K562 (cell line): Measurements from ENCODE around the gene ELMO1. TPM values are rescaled to one million over a fixed set of nuclear protein-coding genes. Genes with fewer than 3 reads are reported as not detected.

Experiments used
- ATAC-seq: fragments of 200-7000 bp; cut with Tn5 transposase; 3 replicates; pipeline ENCODE4 v1.9.1; 2020; ENCODE audit warnings: moderate library complexity
- BruUV-seq: library from RNA; stranded (reverse); fragments of 400-500 nt; replicated peaks from 2 replicates; lab custom pipeline; 2021; lab: Mats Ljungman, UMichigan
- CTCF ChIA-PET: fragments of 300-600 bp; formaldehyde crosslinking; extraction: SDS; loops from one replicate; lab custom pipeline; 2021; ENCODE audit warnings: low intra/inter-chr PET ratio; lab: Yijun Ruan, JAX
- POLR2A ChIA-PET: fragments of 300-600, 350-650 bp; sonication (Branson Sonifier 250); formaldehyde crosslinking; extraction: SDS; loops from one replicate; lab custom pipeline; 2021; ENCODE audit warnings: antibody characterized with exemption, inconsistent platforms; lab: Yijun Ruan, JAX
- DNase-seq, 4 experiments: peaks; one replicate each; pipeline versions ENCODE4 v3.0.0 to v3.0.0-alpha.2; 2011 to 2018; ENCODE audit warnings: low spot score in 3 of 4, mixed read lengths in 3 of 4; ENCODE audit errors: extremely low read depth in 1 of 4
- FAIRE-seq: peaks from 2 replicates; lab custom pipeline; 2011; peaks lifted over from hg19 to GRCh38; lab: Jason Lieb, UNC
- H2AFZ ChIP-seq: 2 replicates; pipeline ENCODE4 v1.6.0; 2011; ENCODE audit warnings: low read depth, low read length, control low read depth, inconsistent platforms
- H3K27ac ChIP-seq: fragments of 200-600 bp; 3 replicates; pipeline ENCODE4 v1.8.0; 2011; ENCODE audit warnings: low read depth, mild to moderate bottlenecking, control low read depth, inconsistent platforms, low read length, moderate library complexity, mixed read lengths; ENCODE audit errors: extremely low read depth
- H3K27me3 ChIP-seq, 2 experiments: fragments of 300-600 bp in 1 of 2; 2 replicates in 1 of 2; 3 replicates in 1 of 2; pipeline versions ENCODE4 v1.6.0 to v1.8.0; 2011; ENCODE audit warnings: inconsistent platforms in 2 of 2, low read length in 2 of 2, mild to moderate bottlenecking in 1 of 2, mixed read lengths in 1 of 2, moderate library complexity in 1 of 2; ENCODE audit not compliant: control insufficient read depth in 2 of 2, insufficient read depth in 2 of 2
- H3K36me3 ChIP-seq: fragments of 300-600 bp; 3 replicates; pipeline ENCODE4 v1.8.0; 2011; ENCODE audit warnings: mild to moderate bottlenecking, low read length, inconsistent platforms; ENCODE audit not compliant: control insufficient read depth, insufficient read depth
- H3K4me1 ChIP-seq, 2 experiments: fragments of 200-600 bp in 1 of 2; replicated peaks in 1 of 2; 2 replicates in 1 of 2; 3 replicates in 1 of 2; pipeline versions ENCODE4 v1.5.1 to v1.8.0; 2011; ENCODE audit warnings: inconsistent platforms in 2 of 2, low read length in 2 of 2, mild to moderate bottlenecking in 1 of 2, mixed read lengths in 1 of 2, moderate library complexity in 1 of 2; ENCODE audit not compliant: control insufficient read depth in 2 of 2, insufficient read depth in 2 of 2
- H3K4me2 ChIP-seq: 2 replicates; pipeline ENCODE4 v1.6.1; 2011; ENCODE audit warnings: low read length, control low read depth, inconsistent platforms, mixed read lengths; ENCODE audit not compliant: insufficient read depth
- H3K4me3 ChIP-seq: fragments of 200-600 bp; sonication (generic), shearing (Covaris generic); 2 replicates; pipeline ENCODE4 v1.5.1; 2016; ENCODE audit warnings: control low read depth, inconsistent platforms
- H3K79me2 ChIP-seq: fragments of 200-600 bp; 3 replicates; pipeline ENCODE4 v1.8.0; 2011; ENCODE audit warnings: low read length, inconsistent platforms; ENCODE audit not compliant: control insufficient read depth, insufficient read depth
- H3K9ac ChIP-seq, 2 experiments: 2 replicates each; pipeline versions ENCODE4 v1.6.0 to v1.6.1; 2011; ENCODE audit warnings: low read depth in 2 of 2, low read length in 2 of 2, control low read depth in 1 of 2, inconsistent platforms in 1 of 2, mild to moderate bottlenecking in 1 of 2, mixed read lengths in 1 of 2; ENCODE audit not compliant: insufficient read depth in 1 of 2
- H3K9me1 ChIP-seq: one replicate; pipeline ENCODE4 v1.6.0; 2011; ENCODE audit warnings: inconsistent platforms, mild to moderate bottlenecking, low read length, moderate library complexity; ENCODE audit not compliant: control insufficient read depth, insufficient read depth
- H3K9me3 ChIP-seq: replicated peaks from 2 replicates; pipeline ENCODE4 v1.5.1; 2011; ENCODE audit warnings: low read depth, low read length, inconsistent platforms; ENCODE audit not compliant: control insufficient read depth, insufficient read depth
- H4K20me1 ChIP-seq: replicated peaks from 2 replicates; pipeline ENCODE4 v1.6.1; 2011; ENCODE audit warnings: low read length, inconsistent platforms, mixed read lengths; ENCODE audit not compliant: control insufficient read depth, insufficient read depth
- BRD9 ChIP-seq: fragments of 450-650 bp; IDR thresholded peaks from 2 replicates; pipeline ENCODE4 v1.6.1; 2018; ENCODE audit warnings: low read depth; ENCODE audit not compliant: partially characterized antibody
- ETS2 ChIP-seq: IDR thresholded peaks from 2 replicates; pipeline ENCODE4 v1.6.1; 2016; ENCODE audit warnings: borderline replicate concordance, missing genetic modification characterization, mild to moderate bottlenecking, moderate library complexity, missing compliant biosample characterization; ENCODE audit not compliant: poor library complexity, severe bottlenecking
- MTA1 ChIP-seq: fragments of 450-650 bp; IDR thresholded peaks from 2 replicates; pipeline ENCODE4 v1.6.1; 2017; ENCODE audit warnings: borderline replicate concordance
- ZMIZ1 ChIP-seq, 2 experiments: fragments of 150-350 bp in 1 of 2; IDR thresholded peaks; 2 replicates each; pipeline ENCODE4 v1.6.1; 2012 to 2016; ENCODE audit warnings: low read depth in 2 of 2, low read length in 2 of 2, mild to moderate bottlenecking in 1 of 2, moderate library complexity in 1 of 2
- ZNF184 ChIP-seq: sonication (generic); formaldehyde crosslinking; IDR thresholded peaks from 2 replicates; pipeline ENCODE4 v1.5.0; 2020; ENCODE audit warnings: missing genetic modification reagents
- ZNF551 ChIP-seq: fragments of 250-450 bp; sonication (Bioruptor Pico); IDR thresholded peaks from 2 replicates; pipeline ENCODE4 v1.5.0; 2021; ENCODE audit warnings: mild to moderate bottlenecking, moderate library complexity
- WGBS: fragments of 100-300 bp; shearing (Covaris generic); methylation state at CpG from one replicate; pipeline ENCODE4 v1.1.6; 2016; ENCODE audit warnings: low coverage, mixed read lengths; ENCODE audit not compliant: insufficient coverage; ENCODE audit errors: missing lambda C conversion rate; 5-methylcytosine and 5-hydroxymethylcytosine counted together
- in situ Hi-C: fragments of 300-500 bp; cut with MboI; formaldehyde crosslinking; loops from 4 replicates; pipeline ENCODE4 v1.15.0; 2018; ENCODE audit warnings: inconsistent platforms, mixed read lengths
- intact Hi-C: fragments of 100-400 bp; cut with micrococcal nuclease; formaldehyde crosslinking; loops from 2 replicates; pipeline ENCODE4 v1.14.2; 2022
- polyA plus RNA-seq, 8 experiments: library from polyadenylated mRNA; depleted of rRNA in 4 of 8; stranded (reverse) in 5 of 8; unstranded in 3 of 8; fragments of >200 nt; fragmentation: Nextera tagmentation in 2 of 8; fragmentation: Illumina TruSeq in 1 of 8; extraction: Ambion mirVana in 2 of 8; extraction: Trizol in 1 of 8; gene quantifications; 2 replicates each; pipeline versions ENCODE4 v1.2.1 to v1.2.3, GENCODE V29; 2011 to 2014; ENCODE audit warnings: inconsistent platforms in 1 of 8, missing spikeins in 1 of 8
- total RNA-seq, 7 experiments: library from RNA; depleted of rRNA in 6 of 7; stranded (reverse); fragments of >200 nt in 6 of 7; fragmentation: Illumina TruSeq in 2 of 7; extraction: Trizol in 2 of 7; gene quantifications; 2 replicates each; pipeline versions ENCODE4 v1.2.1 to v1.2.3, GENCODE V29; 2011 to 2021; ENCODE audit warnings: low replicate concordance in 1 of 7
- TF ChIP-seq, protein P1 (sequence below): fragments of 250-450 bp; sonication (Bioruptor Pico); IDR thresholded peaks from 2 replicates; pipeline ENCODE4 v1.6.1; 2021; ENCODE audit warnings: mild to moderate bottlenecking
- TF ChIP-seq, protein P2 (sequence below), 2 experiments: fragments of 450-650 bp in 1 of 2; sonication (generic) in 1 of 2; formaldehyde crosslinking in 1 of 2; IDR thresholded peaks; 2 replicates each; pipeline versions ENCODE4 v1.7.1 to v1.9.0; 2016 to 2022; ENCODE audit warnings: inconsistent platforms in 1 of 2, mild to moderate bottlenecking in 1 of 2, missing genetic modification reagents in 1 of 2

The ELMO1 gene
- total and polyA plus RNA-seq, 9 of the 15 experiments (the other 6 are each of a cell fraction or from before 2014, with no cell fraction given), result 0.36 to 7.2 (median 3.6) TPM

GRCh38 chr7:37371755-37372154 is 76.9 kb downstream of the ELMO1 start:
- Histone ChIP-seq H3K9me3 (peaks cover 3% of the 10 kb centered on the region), H3K9me1 (no peaks in the 10 kb centered on the region), H3K4me1 (no peaks in the 10 kb centered on the region), H3K4me2 (no peak overlapping the region), H3K36me3 (no peaks in the 10 kb centered on the region), H3K27ac (no peak overlapping the region), H4K20me1 (no peaks in the 10 kb centered on the region), H3K79me2 (no peaks in the 10 kb centered on the region), H2AFZ (no peak overlapping the region), H3K4me3 (no peak overlapping the region), H3K27me3 (peaks cover 0 to 4% of the 10 kb centered on the region in 2 experiments; a peak in 1 of 5 replicates), H3K9ac (no peak overlapping the region)
- intact Hi-C loops, result no loop called here
- POLR2A ChIA-PET, result no interaction called here
- 6% methylated on average over 5 of the region's 5 CpGs for whole genome bisulfite sequencing
- in situ Hi-C loops, result no loop called here
- FAIRE-seq (no peak), DNase-seq (no peak), ATAC-seq (no peak)
- CTCF ChIA-PET, result interaction anchor here (0.6 kb wide), 1 partner anchor 88 kb away, joined by 3 read pairs; no protein-coding TSS in a partner anchor
- no TSS peak for BruUV-seq
- no peak for TF ChIP-seq MTA1
- no peak for TF ChIP-seq ZNF184
- TF ChIP-seq ETS2 (tag), result no peak
- TF ChIP-seq BRD9, result no peak
- no peak for TF ChIP-seq ZMIZ1 (IDR thresholded peaks at IDR 0.05; ENCODE audit: low read depth in 2 of 2, low read length in 2 of 2)
- TF ChIP-seq, protein P1, sequence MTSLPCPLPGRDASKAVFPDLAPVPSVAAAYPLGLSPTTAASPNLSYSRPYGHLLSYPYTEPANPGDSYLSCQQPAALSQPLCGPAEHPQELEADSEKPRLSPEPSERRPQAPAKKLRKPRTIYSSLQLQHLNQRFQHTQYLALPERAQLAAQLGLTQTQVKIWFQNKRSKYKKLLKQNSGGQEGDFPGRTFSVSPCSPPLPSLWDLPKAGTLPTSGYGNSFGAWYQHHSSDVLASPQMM (CRISPR knock-in tag), result no peak
- TF ChIP-seq ZNF551, result no peak
- TF ChIP-seq, protein P2, sequence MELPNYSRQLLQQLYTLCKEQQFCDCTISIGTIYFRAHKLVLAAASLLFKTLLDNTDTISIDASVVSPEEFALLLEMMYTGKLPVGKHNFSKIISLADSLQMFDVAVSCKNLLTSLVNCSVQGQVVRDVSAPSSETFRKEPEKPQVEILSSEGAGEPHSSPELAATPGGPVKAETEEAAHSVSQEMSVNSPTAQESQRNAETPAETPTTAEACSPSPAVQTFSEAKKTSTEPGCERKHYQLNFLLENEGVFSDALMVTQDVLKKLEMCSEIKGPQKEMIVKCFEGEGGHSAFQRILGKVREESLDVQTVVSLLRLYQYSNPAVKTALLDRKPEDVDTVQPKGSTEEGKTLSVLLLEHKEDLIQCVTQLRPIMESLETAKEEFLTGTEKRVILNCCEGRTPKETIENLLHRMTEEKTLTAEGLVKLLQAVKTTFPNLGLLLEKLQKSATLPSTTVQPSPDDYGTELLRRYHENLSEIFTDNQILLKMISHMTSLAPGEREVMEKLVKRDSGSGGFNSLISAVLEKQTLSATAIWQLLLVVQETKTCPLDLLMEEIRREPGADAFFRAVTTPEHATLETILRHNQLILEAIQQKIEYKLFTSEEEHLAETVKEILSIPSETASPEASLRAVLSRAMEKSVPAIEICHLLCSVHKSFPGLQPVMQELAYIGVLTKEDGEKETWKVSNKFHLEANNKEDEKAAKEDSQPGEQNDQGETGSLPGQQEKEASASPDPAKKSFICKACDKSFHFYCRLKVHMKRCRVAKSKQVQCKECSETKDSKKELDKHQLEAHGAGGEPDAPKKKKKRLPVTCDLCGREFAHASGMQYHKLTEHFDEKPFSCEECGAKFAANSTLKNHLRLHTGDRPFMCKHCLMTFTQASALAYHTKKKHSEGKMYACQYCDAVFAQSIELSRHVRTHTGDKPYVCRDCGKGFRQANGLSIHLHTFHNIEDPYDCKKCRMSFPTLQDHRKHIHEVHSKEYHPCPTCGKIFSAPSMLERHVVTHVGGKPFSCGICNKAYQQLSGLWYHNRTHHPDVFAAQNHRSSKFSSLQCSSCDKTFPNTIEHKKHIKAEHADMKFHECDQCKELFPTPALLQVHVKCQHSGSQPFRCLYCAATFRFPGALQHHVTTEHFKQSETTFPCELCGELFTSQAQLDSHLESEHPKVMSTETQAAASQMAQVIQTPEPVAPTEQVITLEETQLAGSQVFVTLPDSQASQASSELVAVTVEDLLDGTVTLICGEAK (IDR thresholded peaks at IDR 0.05), result no peak
- TF ChIP-seq, protein P2 (CRISPR knock-in tag; IDR thresholded peaks at IDR 0.05), result no peak
